Lung (tissue), 12 donors: ENCODE results near the gene PHACTR1. TPM values are rescaled to one million over a fixed set of nuclear protein-coding genes. Genes with fewer than 3 reads are reported as not detected.

Experiments
- ATAC-seq: fragments of 200-7000 bp; cut with Tn5 transposase; one replicate; pipeline ENCODE4 v1.9.1; 2020; ENCODE audit warnings: moderate number of reproducible peaks; ENCODE audit not compliant: insufficient read depth, low FRiP score
- DNase-seq, 3 donors: peaks; one replicate each; pipeline ENCODE4 v3.0.0-alpha.2; 2013 to 2017
- H3K27ac ChIP-seq, 2 donors: one replicate each; pipeline ENCODE4 v1.5.1; 2013; ENCODE audit warnings: mild to moderate bottlenecking in 2 of 2, moderate library complexity in 2 of 2, control low read depth in 1 of 2, inconsistent platforms in 1 of 2, low read depth in 1 of 2, low read length in 1 of 2
- H3K27me3 ChIP-seq, 3 donors: one replicate each; pipeline ENCODE4 v1.5.1; 2013; ENCODE audit warnings: low read length in 2 of 3; ENCODE audit not compliant: control insufficient read depth in 3 of 3, insufficient read depth in 3 of 3
- H3K36me3 ChIP-seq, 4 donors: one replicate each; pipeline ENCODE4 v1.5.1; 2013; ENCODE audit warnings: low read length in 4 of 4, mild to moderate bottlenecking in 1 of 4, moderate library complexity in 1 of 4; ENCODE audit not compliant: control insufficient read depth in 4 of 4, insufficient read depth in 4 of 4
- H3K4me1 ChIP-seq, 5 donors: one replicate each; pipeline ENCODE4 v1.5.1; 2013; ENCODE audit warnings: low read length in 5 of 5, mild to moderate bottlenecking in 2 of 5, moderate library complexity in 1 of 5; ENCODE audit not compliant: control insufficient read depth in 5 of 5, insufficient read depth in 5 of 5
- H3K4me3 ChIP-seq: one replicate; pipeline ENCODE4 v1.5.1; 2013; ENCODE audit warnings: mild to moderate bottlenecking, control low read depth, moderate library complexity
- H3K9ac ChIP-seq, 2 donors: one replicate each; pipeline ENCODE4 v1.5.1; 2013; ENCODE audit warnings: low read length in 2 of 2, control low read depth in 1 of 2; ENCODE audit not compliant: insufficient read depth in 1 of 2
- H3K9me3 ChIP-seq, 4 donors: one replicate each; pipeline ENCODE4 v1.5.1; 2013; ENCODE audit warnings: low read length in 3 of 4, mild to moderate bottlenecking in 1 of 4, moderate library complexity in 1 of 4; ENCODE audit not compliant: control insufficient read depth in 4 of 4, insufficient read depth in 3 of 4
- WGBS, 2 donors: extraction: QIAGEN DNeasy Blood & Tissue Kit; methylation state at CpG; one replicate each; pipeline ENCODE4 v1.1.7; 2013; 5-methylcytosine and 5-hydroxymethylcytosine counted together
- polyA plus RNA-seq, 2 donors: library from polyadenylated mRNA; stranded (reverse); fragments of 200-250 nt; gene quantifications; one replicate each; pipeline ENCODE4 v1.2.1, GENCODE V29; 2013
- total RNA-seq, 2 donors: library from RNA; depleted of rRNA in 1 of 2; stranded (reverse); fragments of >200 nt in 1 of 2; gene quantifications; one replicate each; pipeline ENCODE4 v1.2.1, GENCODE V29; 2014 to 2021
- TF ChIP-seq, protein P1 (sequence below): IDR thresholded peaks from 2 replicates; pipeline ENCODE4 v1.5.1; 2012; ENCODE audit warnings: mild to moderate bottlenecking; ENCODE audit errors: control extremely low read depth, extremely low read depth
- donor health status: control.
- donor health status: control.
- donor health status: Bipolar disorder and iron deficiency.
- donor health status: healthy.
- donor health status: DM: yes; HTN: yes; CAD: no.

The PHACTR1 gene
- total and polyA plus RNA-seq, 4 donors = 16.3 to 58.8 (median 41.9) TPM

DNA sequence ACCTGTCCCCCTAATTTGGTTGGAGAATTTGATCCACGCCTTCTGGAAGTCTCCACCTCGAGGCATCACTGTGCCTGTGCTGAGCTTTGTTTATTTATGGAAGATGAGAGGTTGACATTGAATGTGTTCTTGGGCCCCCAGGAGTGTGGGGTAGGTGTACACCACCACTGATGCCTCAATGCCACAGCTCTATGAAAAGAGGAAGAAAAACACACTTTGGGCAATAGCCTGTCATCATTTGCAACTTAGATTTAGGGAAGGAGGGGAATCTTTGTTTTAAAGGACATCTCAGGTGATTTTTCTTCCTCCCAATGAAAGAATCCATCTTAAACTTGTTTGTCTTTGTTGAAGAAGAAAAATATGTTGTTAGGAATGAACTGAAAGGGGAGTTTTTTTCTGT is 569.1 kb downstream of the PHACTR1 start:
- peaks cover 0 to 9% (median 4%) of the 10 kb centered on the region in 4 donors for H3K9me3 ChIP-seq
- H3K27ac ChIP-seq = no peak overlapping the region
- TF ChIP-seq, protein P1, sequence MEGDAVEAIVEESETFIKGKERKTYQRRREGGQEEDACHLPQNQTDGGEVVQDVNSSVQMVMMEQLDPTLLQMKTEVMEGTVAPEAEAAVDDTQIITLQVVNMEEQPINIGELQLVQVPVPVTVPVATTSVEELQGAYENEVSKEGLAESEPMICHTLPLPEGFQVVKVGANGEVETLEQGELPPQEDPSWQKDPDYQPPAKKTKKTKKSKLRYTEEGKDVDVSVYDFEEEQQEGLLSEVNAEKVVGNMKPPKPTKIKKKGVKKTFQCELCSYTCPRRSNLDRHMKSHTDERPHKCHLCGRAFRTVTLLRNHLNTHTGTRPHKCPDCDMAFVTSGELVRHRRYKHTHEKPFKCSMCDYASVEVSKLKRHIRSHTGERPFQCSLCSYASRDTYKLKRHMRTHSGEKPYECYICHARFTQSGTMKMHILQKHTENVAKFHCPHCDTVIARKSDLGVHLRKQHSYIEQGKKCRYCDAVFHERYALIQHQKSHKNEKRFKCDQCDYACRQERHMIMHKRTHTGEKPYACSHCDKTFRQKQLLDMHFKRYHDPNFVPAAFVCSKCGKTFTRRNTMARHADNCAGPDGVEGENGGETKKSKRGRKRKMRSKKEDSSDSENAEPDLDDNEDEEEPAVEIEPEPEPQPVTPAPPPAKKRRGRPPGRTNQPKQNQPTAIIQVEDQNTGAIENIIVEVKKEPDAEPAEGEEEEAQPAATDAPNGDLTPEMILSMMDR = no peak
- no peak overlapping the region for H3K9ac ChIP-seq
- WGBS, 2 donors = 80 to 90% methylated on average over 2 of the region's 2 CpGs
- no peak overlapping the region for H3K4me3 ChIP-seq
- DNase-seq = no peak
- no peaks in the 10 kb centered on the region for H3K27me3 ChIP-seq
- no peak for ATAC-seq
- H3K36me3 ChIP-seq = peaks cover 0 to 35% (median 12%) of the 10 kb centered on the region in 4 donors
- no peaks in the 10 kb centered on the region for H3K4me1 ChIP-seq

DNA sequence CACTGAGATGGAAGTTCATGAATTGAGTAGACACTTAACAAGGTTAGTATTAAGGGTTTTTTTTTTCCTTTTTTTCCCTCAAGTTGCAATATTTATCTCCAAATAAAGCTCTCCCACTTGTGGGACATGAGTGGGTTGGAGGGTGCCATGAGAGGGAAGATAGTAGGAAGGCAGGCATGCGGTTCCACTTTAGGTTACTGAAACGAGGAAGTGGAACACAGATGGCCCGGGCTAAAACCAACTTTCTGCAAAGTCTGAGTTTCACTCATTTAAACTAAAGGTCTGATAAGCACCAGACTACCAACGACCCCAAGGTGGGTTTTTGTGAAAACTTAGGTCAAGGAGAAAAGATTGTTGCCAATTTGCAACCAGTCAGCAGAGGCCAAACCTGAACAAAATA is 569.6 kb downstream of the PHACTR1 start:
- WGBS, 2 donors = 30 to 47% methylated on average over 4 of the region's 4 CpGs
- TF ChIP-seq, protein P1 = no peak
- H3K27ac ChIP-seq = no peak overlapping the region
- H3K9me3 ChIP-seq = peaks cover 0 to 9% (median 4%) of the 10 kb centered on the region in 4 donors
- DNase-seq = no peak
- H3K9ac ChIP-seq = no peak overlapping the region
- peaks cover under 1 to 30% (median 12%) of the 10 kb centered on the region in 4 donors for H3K36me3 ChIP-seq
- no peaks in the 10 kb centered on the region for H3K27me3 ChIP-seq
- ATAC-seq = no peak
- no peaks in the 10 kb centered on the region for H3K4me1 ChIP-seq
- no peak overlapping the region for H3K4me3 ChIP-seq

DNA sequence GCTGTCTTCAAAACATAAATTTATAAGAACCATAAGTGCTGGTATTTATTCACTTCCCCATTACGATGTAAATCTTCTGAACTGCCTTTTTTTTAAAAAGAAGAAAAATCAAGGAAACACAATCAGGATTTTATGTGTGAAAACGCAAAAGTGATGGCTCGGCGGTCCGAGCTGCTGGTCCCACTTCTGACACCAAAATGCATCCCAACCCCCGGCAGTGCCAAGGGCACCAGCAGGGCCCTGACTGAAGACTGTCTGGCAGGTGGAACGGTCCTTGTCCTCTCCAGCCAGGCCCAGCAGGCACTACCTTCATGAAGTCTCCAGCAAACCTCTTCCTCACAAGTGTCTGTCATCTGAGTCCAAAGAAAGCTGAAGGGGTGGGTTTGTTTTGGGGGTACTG is 570.5 kb downstream of the PHACTR1 start:
- Histone ChIP-seq H3K36me3 (peaks cover 2 to 34% (median 13%) of the 10 kb centered on the region in 4 donors), H3K27ac (no peak overlapping the region), H3K4me3 (no peak overlapping the region), H3K9ac (no peak overlapping the region), H3K27me3 (no peaks in the 10 kb centered on the region), H3K9me3 (peaks cover 0 to 9% (median 4%) of the 10 kb centered on the region in 4 donors), H3K4me1 (no peaks in the 10 kb centered on the region)
- no peak for ATAC-seq
- TF ChIP-seq, protein P1 = no peak
- DNase-seq = no peak
- WGBS, 2 donors = 92 to 95% methylated on average over 7 of the region's 7 CpGs

DNA sequence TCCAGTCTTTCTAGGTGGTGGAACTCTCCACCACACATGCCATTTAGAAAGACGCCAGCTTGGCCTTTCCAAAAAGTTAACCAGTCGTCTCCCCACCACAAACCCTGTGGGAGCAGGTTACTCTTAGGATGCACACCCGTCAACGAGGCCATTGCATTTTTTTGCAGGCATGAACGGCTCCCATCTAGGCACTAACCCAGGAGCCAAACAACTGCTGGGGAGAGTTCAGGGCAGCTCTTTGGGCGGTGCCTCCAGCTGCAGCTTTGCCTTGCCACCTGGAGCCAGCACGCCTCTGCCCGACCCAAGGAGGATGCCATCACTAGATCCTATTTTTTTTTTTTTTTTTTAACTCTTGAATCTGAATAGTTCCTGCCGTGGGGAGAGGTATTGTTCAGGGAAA is 571.9 kb downstream of the PHACTR1 start:
- H3K9me3 ChIP-seq = peaks cover 0 to 9% (median 4%) of the 10 kb centered on the region in 4 donors
- TF ChIP-seq, protein P1 = no peak
- DNase-seq = no peak
- H3K27me3 ChIP-seq = no peaks in the 10 kb centered on the region
- H3K36me3 ChIP-seq = peaks cover 5 to 34% (median 12%) of the 10 kb centered on the region in 4 donors
- H3K27ac ChIP-seq = no peak overlapping the region
- no peak for ATAC-seq
- 92 to 96% methylated on average over 9 of the region's 9 CpGs for WGBS, 2 donors
- H3K4me3 ChIP-seq = no peak overlapping the region
- no peak overlapping the region for H3K9ac ChIP-seq
- H3K4me1 ChIP-seq = no peaks in the 10 kb centered on the region
